Thoracic aorta (tissue), 2 donors: Measurements from ENCODE around the gene CENPP. TPM values are rescaled to one million over a fixed set of nuclear protein-coding genes. Genes with fewer than 3 reads are reported as not detected.

ENCODE experiments used
- ATAC-seq: fragments of 150-250 bp; one replicate; pipeline ENCODE4 v1.8.0; 2017; ENCODE audit warnings: low read depth; ENCODE audit not compliant: insufficient number of reproducible peaks, low FRiP score
- DNase-seq: peaks from one replicate; pipeline ENCODE4 v3.0.0-alpha.2; 2020; ENCODE audit warnings: low spot score
- H3K27ac ChIP-seq, 2 donors: fragments of 200-600 bp; sonication (generic); 1 replicate in 1 of 2; 2 replicates in 1 of 2; pipeline ENCODE4 v1.5.1; 2016; ENCODE audit warnings: mild to moderate bottlenecking in 2 of 2, moderate library complexity in 2 of 2
- H3K27me3 ChIP-seq: fragments of 200-600 bp; sonication (generic); replicated peaks from 2 replicates; pipeline ENCODE4 v1.6.0; 2016; ENCODE audit warnings: mild to moderate bottlenecking; ENCODE audit not compliant: insufficient read depth
- H3K36me3 ChIP-seq: fragments of 200-600 bp; sonication (generic); one replicate; pipeline ENCODE4 v1.5.1; 2016
- H3K4me1 ChIP-seq, 2 donors: fragments of 200-600 bp; sonication (generic); 1 replicate in 1 of 2; 2 replicates in 1 of 2; pipeline versions ENCODE4 v1.5.1 to v1.6.0; 2016; ENCODE audit warnings: low read depth in 2 of 2, mild to moderate bottlenecking in 1 of 2; ENCODE audit not compliant: control insufficient read depth in 1 of 2
- H3K4me3 ChIP-seq: fragments of 200-600 bp; sonication (generic); 2 replicates; pipeline ENCODE4 v1.5.1; 2016; ENCODE audit warnings: mild to moderate bottlenecking
- H3K9me3 ChIP-seq: fragments of 200-600 bp; sonication (generic); 2 replicates; pipeline ENCODE4 v1.5.1; 2016
- CTCF ChIP-seq: fragments of 200-600 bp; sonication (generic); IDR thresholded peaks from one replicate; pipeline ENCODE4 v1.5.1; 2019; ENCODE audit warnings: antibody characterized with exemption
- total RNA-seq, 2 donors: library from RNA; depleted of rRNA; stranded (reverse); fragments of >200 nt; gene quantifications; one replicate each; pipeline versions ENCODE4 v1.1.0 to v1.2.3, GENCODE V29; 2016

CENPP gene
- total RNA-seq, 2 donors from 2014 or later = 3.8 to 13.6 TPM

GRCh38 chr9:92534674-92535073, 208.9 kb downstream of the CENPP start:
- DNase-seq (no peak), ATAC-seq (no peak)
- Histone ChIP-seq H3K4me1 (peaks cover 16 to 19% of the 10 kb centered on the region in 2 donors), H3K27ac (peak overlapping the region; percentile 35 to 92), H3K9me3 (peaks cover 6% of the 10 kb centered on the region), H3K27me3 (no peaks in the 10 kb centered on the region), H3K36me3 (no peaks in the 10 kb centered on the region), H3K4me3 (peak overlapping the region; percentile 75)
- TF ChIP-seq CTCF = no peak

- peaks cover 16 to 19% of the 10 kb centered on the region in 2 donors for H3K4me1 ChIP-seq
- ATAC-seq = peak; percentile 66
Measured at GRCh38 chr9:92535940-92536850, 210.4 kb downstream of the CENPP start, which contains the start of gene ECM2. Gene ECM2 (minus strand): TSS chr9:92535990. CDS start chr9:92522866, 13,124 bp downstream.

GRCh38 chr9:92538541-92538940, 212.8 kb downstream of the CENPP start:
- Histone ChIP-seq H3K4me3 (no peak overlapping the region), H3K36me3 (no peaks in the 10 kb centered on the region), H3K9me3 (no peaks in the 10 kb centered on the region), H3K27me3 (no peaks in the 10 kb centered on the region), H3K4me1 (peaks cover 16 to 19% of the 10 kb centered on the region in 2 donors), H3K27ac (peak overlapping the region in 1 of 2 donors; percentile 92)
- TF ChIP-seq CTCF = no peak
- ATAC-seq = no peak
- DNase-seq = no peak

More at GRCh38 chr9:92535940-92536850, 210.4 kb downstream of the CENPP start, which contains the start of gene ECM2:
- H3K4me3 ChIP-seq = peak within 1 kb of the TSS; percentile 75
- H3K27ac ChIP-seq = peak within 1 kb of the TSS; percentile 69 to 92
- peaks cover 5% of the 10 kb centered on the region for H3K9me3 ChIP-seq
- DNase-seq = no peak
- no peaks in the 10 kb centered on the region for H3K36me3 ChIP-seq
- no peaks in the 10 kb centered on the region for H3K27me3 ChIP-seq
- TF ChIP-seq CTCF = no peak

- TF ChIP-seq CTCF = no peak
- H3K36me3 ChIP-seq = no peaks in the 10 kb centered on the region
- no peak for ATAC-seq
- H3K4me1 ChIP-seq = no peaks in the 10 kb centered on the region
- DNase-seq = no peak
- H3K4me3 ChIP-seq = no peak overlapping the region
- no peak overlapping the region for H3K27ac ChIP-seq
- H3K27me3 ChIP-seq = no peaks in the 10 kb centered on the region
- no peaks in the 10 kb centered on the region for H3K9me3 ChIP-seq
Measured at GRCh38 chr9:92543972-92544371, 218.2 kb downstream of the CENPP start.

GRCh38 chr9:92545002-92545510, 219.3 kb downstream of the CENPP start:
- ATAC-seq = no peak
- no peak for TF ChIP-seq CTCF
- DNase-seq = no peak
- Histone ChIP-seq H3K9me3 (no peaks in the 10 kb centered on the region), H3K27me3 (no peaks in the 10 kb centered on the region), H3K4me1 (no peaks in the 10 kb centered on the region), H3K4me3 (no peak overlapping the region), H3K36me3 (no peaks in the 10 kb centered on the region), H3K27ac (no peak overlapping the region)
